Upper lobe of left lung (tissue), 4 donors: Measurements from ENCODE around the gene KCNJ2.

Experiments used
- POLR2AphosphoS5 ChIP-seq, 2 donors: sonication (generic); formaldehyde crosslinking; IDR thresholded peaks; one replicate each; pipeline ENCODE4 v1.5.1; 2017; ENCODE audit warnings: antibody characterized with exemption in 2 of 2
- TF ChIP-seq, protein P1 (sequence below), 6 experiments: fragments of 450-650 bp in 4 of 6; fragments of 200-600 bp in 2 of 6; sonication (generic) in 2 of 6; IDR thresholded peaks; one replicate each; pipeline ENCODE4 v1.5.1; 2016 to 2019; ENCODE audit warnings: antibody characterized with exemption in 6 of 6

DNA sequence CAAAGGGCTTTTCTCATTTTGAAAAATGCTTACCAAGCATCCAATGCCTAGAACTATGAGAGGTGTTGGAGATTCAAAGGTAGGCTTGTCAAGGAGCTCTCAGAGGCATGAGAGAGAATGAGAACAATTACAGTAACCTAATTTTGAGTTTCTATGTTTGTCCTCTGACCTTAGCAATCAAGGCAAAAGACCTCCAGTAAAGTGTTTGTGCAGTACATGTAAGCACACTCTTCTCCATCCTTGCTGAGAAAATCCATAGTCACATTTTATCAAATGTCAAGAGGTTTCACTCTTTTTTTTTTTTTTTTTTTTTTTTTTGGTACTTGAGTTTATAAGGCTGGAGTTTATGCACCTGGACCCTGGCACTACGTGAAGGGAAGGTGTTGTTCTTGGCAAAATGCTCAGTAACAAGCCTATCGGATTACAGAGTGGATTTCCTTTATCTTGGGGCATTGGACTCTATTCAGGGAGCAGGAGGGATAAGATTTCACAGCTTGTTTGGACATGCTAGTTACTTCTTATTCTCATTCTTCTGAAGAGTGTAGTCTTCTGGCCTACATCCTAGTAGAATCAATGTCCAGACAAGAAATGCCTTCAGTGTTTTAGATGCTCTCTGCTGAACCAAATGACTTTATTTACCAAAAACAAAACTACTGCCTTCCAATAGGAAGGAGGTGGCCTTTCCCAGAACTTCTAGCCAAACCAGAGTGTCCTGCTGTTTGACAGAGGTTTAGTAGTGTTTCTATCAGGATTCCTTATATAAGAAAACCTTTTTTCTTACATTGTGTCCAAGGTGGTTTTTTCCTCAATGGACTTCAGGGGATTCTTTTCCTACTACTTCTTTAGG, 21.9 kb downstream of the KCNJ2 start:
- TF ChIP-seq, protein P1, sequence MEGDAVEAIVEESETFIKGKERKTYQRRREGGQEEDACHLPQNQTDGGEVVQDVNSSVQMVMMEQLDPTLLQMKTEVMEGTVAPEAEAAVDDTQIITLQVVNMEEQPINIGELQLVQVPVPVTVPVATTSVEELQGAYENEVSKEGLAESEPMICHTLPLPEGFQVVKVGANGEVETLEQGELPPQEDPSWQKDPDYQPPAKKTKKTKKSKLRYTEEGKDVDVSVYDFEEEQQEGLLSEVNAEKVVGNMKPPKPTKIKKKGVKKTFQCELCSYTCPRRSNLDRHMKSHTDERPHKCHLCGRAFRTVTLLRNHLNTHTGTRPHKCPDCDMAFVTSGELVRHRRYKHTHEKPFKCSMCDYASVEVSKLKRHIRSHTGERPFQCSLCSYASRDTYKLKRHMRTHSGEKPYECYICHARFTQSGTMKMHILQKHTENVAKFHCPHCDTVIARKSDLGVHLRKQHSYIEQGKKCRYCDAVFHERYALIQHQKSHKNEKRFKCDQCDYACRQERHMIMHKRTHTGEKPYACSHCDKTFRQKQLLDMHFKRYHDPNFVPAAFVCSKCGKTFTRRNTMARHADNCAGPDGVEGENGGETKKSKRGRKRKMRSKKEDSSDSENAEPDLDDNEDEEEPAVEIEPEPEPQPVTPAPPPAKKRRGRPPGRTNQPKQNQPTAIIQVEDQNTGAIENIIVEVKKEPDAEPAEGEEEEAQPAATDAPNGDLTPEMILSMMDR (IDR thresholded peaks at IDR 0.05): no peak
- no peak for TF ChIP-seq POLR2AphosphoS5 (IDR thresholded peaks at IDR 0.05)
